DOHH2 (cell line): ENCODE measurements around the gene TTBK1.

ENCODE experiments used
- H3F3A ChIP-seq: fragments of 200-600 bp; sonication (generic), shearing (Covaris generic); 2 replicates; pipeline ENCODE4 v1.6.0; 2016; ENCODE audit warnings: antibody characterized with exemption, mild to moderate bottlenecking; ENCODE audit not compliant: control insufficient read depth, insufficient read depth
- H3K27ac ChIP-seq: fragments of 200-600 bp; sonication (generic); 2 replicates; pipeline ENCODE4 v1.5.1; 2014; ENCODE audit warnings: low read depth, mild to moderate bottlenecking, low read length, moderate library complexity
- H3K27me3 ChIP-seq: fragments of 200-600 bp; sonication (generic); 2 replicates; pipeline ENCODE4 v1.6.1; 2014; ENCODE audit warnings: mild to moderate bottlenecking, low read length, mixed read lengths; ENCODE audit not compliant: control insufficient read depth
- H3K36me3 ChIP-seq: fragments of 200-600 bp; sonication (generic); 2 replicates; pipeline ENCODE4 v1.6.1; 2014; ENCODE audit warnings: mild to moderate bottlenecking, low read length, moderate library complexity, mixed read lengths; ENCODE audit not compliant: control insufficient read depth
- H3K4me1 ChIP-seq: fragments of 200-600 bp; sonication (generic); 2 replicates; pipeline ENCODE4 v1.6.1; 2014; ENCODE audit warnings: mild to moderate bottlenecking, low read length, mixed read lengths; ENCODE audit not compliant: control insufficient read depth
- H3K4me2 ChIP-seq: fragments of 200-600 bp; sonication (generic); 2 replicates; pipeline ENCODE4 v1.6.0; 2014; ENCODE audit warnings: mild to moderate bottlenecking, low read length, moderate library complexity
- H3K4me3 ChIP-seq: fragments of 200-600 bp; sonication (generic); 2 replicates; pipeline ENCODE4 v1.5.1; 2014; ENCODE audit warnings: mild to moderate bottlenecking, low read length, mixed read lengths
- H3K79me2 ChIP-seq: fragments of 200-600 bp; sonication (generic); 2 replicates; pipeline ENCODE4 v1.6.1; 2014; ENCODE audit warnings: mild to moderate bottlenecking, low read length, mixed read lengths; ENCODE audit not compliant: control insufficient read depth
- H3K9me2 ChIP-seq: fragments of 200-600 bp; sonication (generic); replicated peaks from 2 replicates; pipeline ENCODE4 v1.6.1; 2014; ENCODE audit warnings: mild to moderate bottlenecking, low read length, mixed read lengths; ENCODE audit not compliant: control insufficient read depth
- H3K9me3 ChIP-seq: fragments of 200-600 bp; sonication (generic); 2 replicates; pipeline ENCODE4 v1.6.1; 2014; ENCODE audit warnings: antibody characterized with exemption, low read length, mixed read lengths; ENCODE audit not compliant: control insufficient read depth, insufficient read depth
- H4K20me1 ChIP-seq: fragments of 200-600 bp; sonication (generic); 2 replicates; pipeline ENCODE4 v1.6.0; 2014; ENCODE audit warnings: low read depth, mild to moderate bottlenecking, antibody characterized with exemption, low read length, moderate library complexity; ENCODE audit not compliant: control insufficient read depth, insufficient read depth
- CTCF ChIP-seq: fragments of 200-600 bp; sonication (generic); IDR thresholded peaks from one replicate; pipeline ENCODE4 v1.5.1; 2014; ENCODE audit warnings: antibody characterized with exemption, mild to moderate bottlenecking, low read depth, low read length; ENCODE audit not compliant: poor library complexity, severe bottlenecking
- EZH2phosphoT487 ChIP-seq: fragments of 200-600 bp; sonication (generic); IDR thresholded peaks from 2 replicates; pipeline ENCODE4 v1.6.1; 2017; ENCODE audit warnings: borderline replicate concordance, mild to moderate bottlenecking, antibody characterized with exemption, low read length, moderate library complexity, mixed read lengths

Gene TTBK1

GRCh38 chr6:43276577-43277305 lies 33.5 kb downstream of the TTBK1 start:
- Histone ChIP-seq H4K20me1 (no peaks in the 10 kb centered on the region), H3K36me3 (no peaks in the 10 kb centered on the region), H3K4me2 (peak overlapping the region; percentile 78), H3K79me2 (no peaks in the 10 kb centered on the region), H3K4me1 (peaks cover 49% of the 10 kb centered on the region), H3K9me3 (no peaks in the 10 kb centered on the region), H3K27me3 (no peaks in the 10 kb centered on the region), H3K9me2 (no peaks in the 10 kb centered on the region), H3K27ac (no peak overlapping the region; the same call in 1 of the 2 replicates), H3K4me3 (peak overlapping the region; percentile 67), H3F3A (peaks cover 14% of the 10 kb centered on the region)
- TF ChIP-seq CTCF (no peak), EZH2phosphoT487 (no peak)

GRCh38 chr6:43277306-43277642 lies 34.0 kb downstream of the TTBK1 start:
- Histone ChIP-seq H3K27me3 (no peaks in the 10 kb centered on the region), H3K79me2 (no peaks in the 10 kb centered on the region), H3K27ac (no peak overlapping the region), H3F3A (peaks cover 9% of the 10 kb centered on the region), H3K36me3 (no peaks in the 10 kb centered on the region), H3K4me2 (peak overlapping the region; percentile 78; the same call in 1 of the 2 replicates), H3K9me2 (no peaks in the 10 kb centered on the region), H3K4me1 (peaks cover 46% of the 10 kb centered on the region), H4K20me1 (no peaks in the 10 kb centered on the region), H3K4me3 (no peak overlapping the region), H3K9me3 (no peaks in the 10 kb centered on the region)
- TF ChIP-seq CTCF, result peak; percentile 13
- no peak for TF ChIP-seq EZH2phosphoT487

GRCh38 chr6:43277643-43278523 lies 34.6 kb downstream of the TTBK1 start:
- Histone ChIP-seq H3F3A (peaks cover 2% of the 10 kb centered on the region; the same call in 1 of the 2 replicates), H3K4me2 (no peak overlapping the region), H3K9me3 (no peaks in the 10 kb centered on the region), H4K20me1 (no peaks in the 10 kb centered on the region), H3K4me3 (no peak overlapping the region), H3K27me3 (no peaks in the 10 kb centered on the region), H3K79me2 (no peaks in the 10 kb centered on the region), H3K36me3 (no peaks in the 10 kb centered on the region), H3K9me2 (no peaks in the 10 kb centered on the region), H3K4me1 (peaks cover 48% of the 10 kb centered on the region), H3K27ac (no peak overlapping the region)
- no peak for TF ChIP-seq CTCF
- no peak for TF ChIP-seq EZH2phosphoT487
